GM19438 (cell line): ENCODE measurements around the gene DEK.
"Not testable (repeated sequence)": the region's sequence is repeated elsewhere in the genome, so short reads cannot be mapped to it uniquely, and the experiment has no call there.

ENCODE experiments used
- ATAC-seq: cut with Tn5 transposase; IDR thresholded peaks from one replicate; pipeline ENCODE4 v1.9.1; 2021; ENCODE audit warnings: low read depth; ENCODE audit not compliant: unreplicated experiment

Gene DEK

GRCh38 chr6:18207949-18208348 lies 56.4 kb downstream of the DEK start:
- no peak for ATAC-seq

DNA sequence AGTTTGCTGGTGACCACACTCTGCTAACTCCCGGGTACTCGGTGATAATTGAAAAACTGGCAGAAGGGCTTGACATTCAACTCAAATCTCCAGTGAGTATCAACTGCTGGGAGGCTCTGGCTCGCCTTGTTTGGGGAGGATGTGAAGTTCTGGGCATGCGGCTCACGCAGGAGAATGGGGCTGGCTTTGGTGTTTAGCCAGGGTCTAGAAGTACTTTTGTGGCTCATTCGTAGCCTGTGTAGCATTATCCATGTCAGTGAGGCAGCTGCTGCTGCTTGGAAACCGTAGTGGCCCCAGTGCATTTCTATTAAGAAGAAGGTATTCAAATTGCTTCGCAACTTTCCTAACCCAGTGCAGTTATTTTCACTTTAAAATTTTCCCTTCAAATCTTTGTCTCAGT lies 56.9 kb downstream of the DEK start:
- no peak for ATAC-seq

- ATAC-seq = no peak
These were observed 57.7 kb downstream of the DEK start for GRCh38 chr6:18206591-18206990.

DNA sequence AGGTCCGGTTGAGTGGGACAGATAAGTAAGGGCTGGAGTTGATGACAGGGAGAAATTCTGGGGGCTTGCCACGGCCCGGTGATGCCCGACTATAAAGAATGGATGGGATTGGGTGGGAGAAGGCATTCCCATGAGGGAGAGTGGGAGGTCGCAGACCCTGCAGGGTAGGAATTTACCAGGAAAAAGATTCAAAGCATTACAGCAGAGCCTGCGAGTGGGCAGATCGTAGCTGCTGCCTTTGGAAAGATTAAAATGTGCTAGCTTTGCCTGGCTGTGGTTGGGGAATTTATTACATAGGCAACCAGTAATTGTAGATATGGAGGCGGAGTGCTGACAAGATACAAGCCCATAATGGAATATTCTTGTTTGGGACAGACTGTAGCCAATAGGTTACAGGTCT lies 59.6 kb downstream of the DEK start:
- ATAC-seq = no peak

GRCh38 chr6:18203786-18204185 lies 60.5 kb downstream of the DEK start:
- ATAC-seq = no peak

GRCh38 chr6:18192026-18192425 lies 72.3 kb downstream of the DEK start:
- no peak for ATAC-seq

DNA sequence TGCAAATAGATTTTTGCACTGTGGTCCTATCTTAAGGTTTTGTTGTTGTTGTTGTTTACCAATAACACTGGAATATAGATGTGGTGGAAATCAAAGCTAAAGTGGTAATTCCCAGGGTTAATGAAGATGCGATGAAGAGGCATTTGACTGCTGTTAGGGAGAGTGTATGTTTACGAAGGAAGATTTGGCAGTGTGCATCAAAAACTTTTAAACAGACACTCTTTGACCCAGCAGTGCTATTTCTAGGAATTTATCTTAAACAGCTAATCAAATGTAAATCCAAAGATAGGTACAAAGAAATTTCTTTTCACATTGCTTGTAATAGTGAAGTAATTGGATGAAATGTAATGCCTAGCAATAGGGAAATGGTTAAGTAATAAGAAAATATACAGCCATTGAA lies 75.1 kb downstream of the DEK start:
- ATAC-seq = no peak

DNA sequence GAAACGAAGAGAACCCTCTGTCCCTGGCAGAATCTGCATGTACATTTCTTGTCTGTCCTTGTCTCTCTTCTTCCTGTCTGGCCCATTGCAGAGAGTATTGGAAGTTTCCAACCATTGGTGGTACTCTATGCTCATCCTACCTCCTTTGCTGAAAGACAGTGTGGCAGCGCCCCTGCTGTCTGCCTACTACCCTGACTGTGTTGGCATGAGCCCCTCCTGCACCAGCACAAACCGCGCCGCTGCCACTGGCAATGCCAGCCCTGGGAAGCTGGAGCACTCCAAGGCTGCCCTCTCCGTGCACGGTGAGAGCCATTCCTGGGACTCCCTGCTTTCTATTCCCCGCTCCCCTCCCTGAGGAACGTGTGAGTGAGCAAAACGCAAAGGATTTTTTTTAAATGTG lies 76.6 kb downstream of the DEK start:
- ATAC-seq = no peak

GRCh38 chr6:18186540-18187250 lies 77.6 kb downstream of the DEK start:
- ATAC-seq = no peak

- ATAC-seq = no peak
These were observed 78.3 kb downstream of the DEK start for GRCh38 chr6:18186033-18186432.

GRCh38 chr6:18185624-18186023 lies 78.7 kb downstream of the DEK start:
- ATAC-seq = no peak

- no peak for ATAC-seq
These were observed 80.6 kb downstream of the DEK start for GRCh38 chr6:18183766-18184165.

DNA sequence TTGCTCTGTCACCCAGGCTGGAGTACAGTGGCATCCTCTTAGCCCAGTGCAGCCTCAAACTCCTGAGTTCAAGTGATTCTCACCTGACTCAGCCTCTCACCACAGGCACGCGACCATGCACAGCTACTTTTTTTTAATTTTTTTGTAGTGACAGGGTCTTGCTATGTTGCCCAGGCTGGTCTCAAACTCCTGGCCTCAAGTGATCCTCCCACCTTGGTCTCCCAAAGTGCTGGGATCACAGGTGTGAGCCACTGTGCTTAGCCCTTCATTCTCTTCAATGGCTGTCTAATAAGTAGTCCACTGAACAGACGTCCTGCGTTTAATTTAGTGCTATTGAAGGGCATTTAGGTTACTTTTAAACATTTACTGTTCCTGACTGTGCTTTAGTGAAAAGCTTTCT lies 81.8 kb downstream of the DEK start:
- no peak for ATAC-seq

DNA sequence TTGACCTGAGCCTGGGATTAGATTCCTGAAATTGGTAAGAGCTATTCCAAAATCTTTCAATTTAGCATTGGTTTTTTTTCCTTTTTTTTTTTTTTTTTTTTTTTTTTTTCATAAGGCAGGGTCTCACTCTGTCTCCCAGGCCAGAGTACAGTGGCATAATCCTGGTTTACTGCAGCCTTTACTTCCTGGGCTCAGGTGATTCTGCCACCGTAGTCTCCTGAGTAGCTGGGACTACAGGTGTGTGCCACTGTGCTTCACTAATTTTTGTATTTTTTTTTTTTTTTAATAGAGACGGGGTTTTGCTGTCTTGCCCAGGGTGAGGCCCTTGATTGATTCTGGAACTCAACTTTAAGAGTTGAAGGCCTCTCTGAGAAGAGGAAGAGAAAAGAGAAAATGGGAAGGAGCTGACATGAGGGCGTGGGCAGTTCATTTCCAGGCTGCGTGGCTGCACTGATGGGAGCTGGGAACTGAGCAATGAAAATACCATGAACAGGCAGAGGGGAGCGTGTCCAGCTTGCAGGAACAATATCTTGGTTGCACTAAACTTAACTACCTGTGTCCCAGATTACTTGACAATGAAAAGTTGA lies 84.5 kb downstream of the DEK start:
- ATAC-seq = no peak

- ATAC-seq = no peak
These were observed 85.2 kb downstream of the DEK start for GRCh38 chr6:18178960-18179615.

DNA sequence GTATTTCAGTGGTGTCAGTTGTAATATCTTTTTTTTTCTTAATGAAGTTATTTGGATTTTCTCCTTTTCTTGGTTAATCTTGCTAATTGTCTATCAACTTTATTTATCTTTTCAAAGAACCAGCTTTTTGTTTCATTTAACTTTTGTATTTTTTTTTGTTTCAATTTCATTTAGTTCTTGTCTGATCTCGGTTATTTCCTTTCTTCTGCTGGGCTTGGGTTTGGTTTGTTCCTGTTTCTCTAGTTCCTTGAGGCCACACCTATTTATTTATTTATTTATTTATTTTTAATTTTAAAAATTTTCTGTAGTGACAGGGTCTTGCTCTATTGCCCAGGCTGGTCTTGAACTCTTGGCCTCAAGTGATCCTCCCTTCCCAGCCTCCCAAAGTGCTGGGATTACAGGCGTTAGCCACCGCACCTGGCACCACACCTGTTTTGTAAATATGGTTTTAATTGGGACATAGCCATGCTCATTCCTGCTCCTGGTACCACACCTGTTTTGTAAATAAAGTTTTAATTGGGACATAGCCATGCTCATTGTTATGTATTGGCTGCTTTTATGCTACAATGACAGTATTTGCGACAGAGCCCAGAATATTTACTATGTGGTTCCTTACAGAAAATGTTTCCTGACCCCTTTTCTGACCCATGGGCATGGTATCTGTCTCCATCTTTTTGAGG lies 86.9 kb downstream of the DEK start:
- ATAC-seq = no peak

DNA sequence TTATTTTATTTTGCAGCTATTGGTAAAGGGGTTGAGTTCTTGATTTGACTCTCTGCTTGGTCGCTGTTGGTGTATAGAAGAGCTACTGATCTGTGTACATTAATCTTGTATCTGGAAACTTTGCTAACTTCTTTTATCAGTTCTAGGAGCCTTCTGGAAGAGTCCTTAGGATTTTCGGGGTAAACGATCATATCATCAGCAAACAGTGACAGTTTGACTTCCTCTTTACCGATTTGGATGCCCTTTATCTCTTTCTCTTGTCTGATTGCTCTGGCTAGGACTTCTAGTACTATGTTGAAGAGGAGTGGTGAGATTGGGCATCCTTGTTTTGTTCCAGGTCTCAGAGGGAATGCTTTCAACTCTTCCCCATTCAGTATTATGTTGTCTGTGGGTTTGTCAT lies 88.1 kb downstream of the DEK start:
- ATAC-seq = not testable (repeated sequence)
